ENCODE data around the gene TIAM2.
A peak's percentile ranks its signal among the peaks of the same experiment; 100 is the strongest.

TIAM2 gene

GRCh38 chr6:154969796-154970195 is 25.3 kb upstream of the TIAM2 start:
- no peak overlapping the region for H3K4me3 ChIP-seq (replicated peaks; ENCODE audit: low read depth, low read length)
- no peak for TF ChIP-seq CTCF (IDR thresholded peaks at IDR 0.05; ENCODE audit: insufficient read depth, low read length, poor library complexity, severe bottlenecking)
- no peak for DNase-seq (ENCODE audit: extremely low read depth, insufficient read length)
- H3K27me3 ChIP-seq (replicated peaks; ENCODE audit: control insufficient read depth, insufficient read depth, low read length) = no peaks in the 10 kb centered on the region
- H3K36me3 ChIP-seq (ENCODE audit: control insufficient read depth, insufficient read depth, low read length) = no peaks in the 10 kb centered on the region

DNA sequence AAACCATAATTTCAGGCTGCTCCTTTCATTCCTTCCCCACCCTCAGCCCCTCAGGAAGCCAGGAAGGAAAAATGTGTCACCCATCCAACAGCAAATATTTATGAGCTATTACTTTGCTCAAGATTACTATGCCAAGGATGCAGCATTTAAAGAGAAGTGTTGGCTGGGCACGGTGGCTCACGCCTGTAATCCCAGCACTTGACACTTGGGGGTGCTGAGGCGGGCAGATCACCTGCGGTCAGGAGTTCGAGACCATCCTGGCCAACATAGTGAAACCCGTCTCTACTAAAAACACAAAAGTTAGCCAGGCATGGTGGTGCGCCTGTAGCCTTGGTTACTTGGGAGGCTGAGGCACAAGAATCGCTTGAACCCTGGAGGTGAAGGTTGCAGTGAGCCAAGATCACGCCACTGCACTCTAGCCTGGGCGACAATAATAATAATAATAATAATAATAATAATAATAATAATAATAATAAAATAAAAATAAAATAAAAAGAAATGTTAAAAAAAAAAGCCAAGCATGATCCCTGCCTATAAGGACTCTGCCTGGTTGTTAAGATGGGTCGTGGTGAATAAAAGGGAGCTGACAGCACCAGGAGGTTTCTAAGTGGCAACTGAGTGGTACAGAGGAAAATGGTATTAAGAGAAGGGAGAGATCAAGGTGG is 20.5 kb upstream of the TIAM2 start:
- no peak for DNase-seq (ENCODE audit: extremely low read depth, insufficient read length)
- peak; percentile 25 for TF ChIP-seq CTCF (IDR thresholded peaks at IDR 0.05; ENCODE audit: insufficient read depth, low read length, poor library complexity, severe bottlenecking)
- H3K4me3 ChIP-seq (replicated peaks; ENCODE audit: low read depth, low read length) = no peak overlapping the region
- H3K27me3 ChIP-seq (replicated peaks; ENCODE audit: control insufficient read depth, insufficient read depth, low read length) = no peaks in the 10 kb centered on the region
- no peaks in the 10 kb centered on the region for H3K36me3 ChIP-seq (ENCODE audit: control insufficient read depth, insufficient read depth, low read length)

- Histone ChIP-seq H3K4me3 (replicated peaks; ENCODE audit: low read depth, low read length) (no peak overlapping the region), H3K36me3 (ENCODE audit: control insufficient read depth, insufficient read depth, low read length) (no peaks in the 10 kb centered on the region), H3K27me3 (replicated peaks; ENCODE audit: control insufficient read depth, insufficient read depth, low read length) (no peaks in the 10 kb centered on the region)
- TF ChIP-seq CTCF (IDR thresholded peaks at IDR 0.05; ENCODE audit: insufficient read depth, low read length, poor library complexity, severe bottlenecking) = no peak
- no peak for DNase-seq (ENCODE audit: extremely low read depth, insufficient read length)
These were observed 17.5 kb upstream of the TIAM2 start for GRCh38 chr6:154977588-154977987.

DNA sequence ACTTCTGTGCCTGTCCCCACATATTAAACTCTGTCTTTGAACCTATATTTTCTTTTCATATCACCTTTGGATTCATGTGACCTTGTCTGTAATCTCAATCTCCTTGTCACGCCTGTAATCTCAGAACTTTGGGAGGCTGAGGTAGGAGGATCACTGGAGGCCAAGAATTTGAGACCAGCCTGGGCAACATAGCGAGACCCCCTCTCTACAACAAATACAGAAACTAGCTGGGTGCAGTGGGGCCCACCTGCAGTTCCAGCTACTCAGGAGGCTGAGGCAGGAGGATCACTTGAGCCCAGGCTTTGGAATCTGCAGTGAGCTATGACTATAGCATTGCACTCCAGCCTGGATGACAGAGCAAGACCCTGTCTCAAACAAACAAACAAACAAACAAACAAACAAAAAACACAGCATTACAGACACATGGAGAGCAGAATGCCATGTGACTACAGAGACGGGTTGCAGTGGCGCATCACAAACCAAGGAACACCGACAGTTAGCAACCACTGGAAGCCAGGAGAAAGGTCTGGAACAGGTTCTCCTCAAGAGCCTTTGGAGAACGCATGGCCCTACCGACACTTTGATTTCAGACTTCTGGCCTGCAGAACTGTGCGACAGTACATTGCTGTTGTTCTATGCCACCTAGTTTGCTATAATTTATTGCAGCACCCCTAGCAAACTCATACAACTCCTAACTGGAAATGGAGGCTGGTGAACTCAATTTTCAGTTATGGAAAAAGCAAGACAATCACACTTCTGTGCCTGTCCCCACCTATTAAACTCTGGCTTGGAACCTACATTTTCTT is 14.6 kb upstream of the TIAM2 start:
- no peak for TF ChIP-seq CTCF (IDR thresholded peaks at IDR 0.05; ENCODE audit: insufficient read depth, low read length, poor library complexity, severe bottlenecking)
- Histone ChIP-seq H3K36me3 (ENCODE audit: control insufficient read depth, insufficient read depth, low read length) (no peaks in the 10 kb centered on the region), H3K27me3 (replicated peaks; ENCODE audit: control insufficient read depth, insufficient read depth, low read length) (no peaks in the 10 kb centered on the region), H3K4me3 (replicated peaks; ENCODE audit: low read depth, low read length) (no peak overlapping the region)
- no peak for DNase-seq (ENCODE audit: extremely low read depth, insufficient read length)

- H3K27me3 ChIP-seq (replicated peaks; ENCODE audit: control insufficient read depth, insufficient read depth, low read length) = no peaks in the 10 kb centered on the region
- no peak overlapping the region for H3K4me3 ChIP-seq (replicated peaks; ENCODE audit: low read depth, low read length)
- no peaks in the 10 kb centered on the region for H3K36me3 ChIP-seq (ENCODE audit: control insufficient read depth, insufficient read depth, low read length)
- DNase-seq (ENCODE audit: extremely low read depth, insufficient read length) = no peak
- no peak for TF ChIP-seq CTCF (IDR thresholded peaks at IDR 0.05; ENCODE audit: insufficient read depth, low read length, poor library complexity, severe bottlenecking)
These were observed 13.8 kb upstream of the TIAM2 start for GRCh38 chr6:154981079-154981870.

Data from GM06990 (cell line).